GM18517 (cell line): ENCODE data around the gene B3GALNT1.

Source experiments
- ATAC-seq: cut with Tn5 transposase; IDR thresholded peaks from one replicate; pipeline ENCODE4 v1.9.1; 2021; ENCODE audit warnings: mild to moderate bottlenecking, moderate library complexity; ENCODE audit not compliant: unreplicated experiment

The B3GALNT1 gene, protein sequence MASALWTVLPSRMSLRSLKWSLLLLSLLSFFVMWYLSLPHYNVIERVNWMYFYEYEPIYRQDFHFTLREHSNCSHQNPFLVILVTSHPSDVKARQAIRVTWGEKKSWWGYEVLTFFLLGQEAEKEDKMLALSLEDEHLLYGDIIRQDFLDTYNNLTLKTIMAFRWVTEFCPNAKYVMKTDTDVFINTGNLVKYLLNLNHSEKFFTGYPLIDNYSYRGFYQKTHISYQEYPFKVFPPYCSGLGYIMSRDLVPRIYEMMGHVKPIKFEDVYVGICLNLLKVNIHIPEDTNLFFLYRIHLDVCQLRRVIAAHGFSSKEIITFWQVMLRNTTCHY

GRCh38 chr3:161104561-161105551, at the start of gene B3GALNT1:
Gene B3GALNT1 (minus strand): TSS chr3:161105349. CDS start chr3:161086754, 18,595 bp downstream.
- ATAC-seq: peak; percentile 78

- no peak for ATAC-seq
These were observed 48.3 kb upstream of the B3GALNT1 start for GRCh38 chr3:161153480-161153879.

- no peak for ATAC-seq
These were observed 44.9 kb upstream of the B3GALNT1 start for GRCh38 chr3:161150001-161150525.

GRCh38 chr3:161149529-161149928, 44.4 kb upstream of the B3GALNT1 start:
- ATAC-seq: no peak

- no peak for ATAC-seq
These were observed 43.8 kb upstream of the B3GALNT1 start for GRCh38 chr3:161148832-161149475.

GRCh38 chr3:161142486-161142885, 37.3 kb upstream of the B3GALNT1 start:
- no peak for ATAC-seq

GRCh38 chr3:161139686-161140085, 34.5 kb upstream of the B3GALNT1 start:
- ATAC-seq: no peak

DNA sequence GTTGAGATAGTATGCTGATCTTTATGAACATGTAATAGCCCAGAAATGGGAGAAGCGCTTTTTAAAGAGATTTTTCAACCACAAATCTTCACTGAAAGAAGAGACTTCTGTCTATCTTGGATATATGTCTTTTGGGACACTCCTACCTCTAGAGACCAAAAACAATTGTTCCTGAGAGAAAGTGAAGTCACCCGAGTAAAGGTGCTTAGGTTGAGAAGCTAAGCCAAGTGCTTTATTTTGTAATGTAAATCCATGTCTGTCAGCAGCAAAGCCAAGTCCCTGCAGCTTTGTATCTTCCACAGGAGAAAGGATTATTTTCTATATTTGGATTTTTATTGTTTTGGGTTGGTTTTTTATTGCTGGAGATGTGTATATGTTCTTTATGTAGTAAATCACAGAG, 32.1 kb upstream of the B3GALNT1 start:
- no peak for ATAC-seq

DNA sequence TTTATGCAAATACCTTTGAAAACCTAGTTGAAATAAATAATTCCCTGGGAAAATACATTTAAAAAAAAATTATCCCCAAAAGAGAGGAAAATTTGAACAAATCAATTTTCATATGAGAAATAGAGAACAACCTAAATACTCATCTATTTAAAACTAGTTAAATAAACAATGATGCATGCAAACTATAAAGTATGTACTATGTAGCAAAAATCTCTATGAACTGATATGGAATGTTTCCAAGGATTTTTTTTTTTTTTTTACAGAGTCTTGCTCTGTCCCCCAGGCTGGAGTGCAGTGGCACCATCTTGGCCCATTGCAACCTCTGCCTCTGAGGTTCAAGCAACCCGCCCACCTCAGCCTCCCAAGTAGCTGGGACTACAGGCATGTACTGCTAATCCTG, 27.2 kb upstream of the B3GALNT1 start:
- ATAC-seq: no peak

DNA sequence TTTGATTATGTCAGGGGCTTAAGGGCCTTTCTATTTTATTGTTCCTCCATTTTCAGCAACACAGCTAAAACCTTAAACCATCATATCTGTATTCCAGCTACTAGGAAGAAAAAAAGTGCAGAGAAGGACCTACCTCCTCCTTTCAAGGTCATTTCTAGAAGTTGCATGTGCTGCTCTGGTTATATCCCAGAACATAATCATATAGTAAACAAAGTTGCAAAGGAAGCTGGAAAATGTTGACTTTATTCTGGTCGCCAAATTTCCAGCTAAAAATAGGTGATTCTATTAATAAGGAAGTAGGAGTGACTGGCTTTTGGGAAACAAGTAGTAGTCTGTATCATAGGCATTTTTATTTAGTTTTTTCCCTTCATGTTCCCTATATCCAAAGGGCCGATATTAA, 21.3 kb upstream of the B3GALNT1 start:
- ATAC-seq: no peak

DNA sequence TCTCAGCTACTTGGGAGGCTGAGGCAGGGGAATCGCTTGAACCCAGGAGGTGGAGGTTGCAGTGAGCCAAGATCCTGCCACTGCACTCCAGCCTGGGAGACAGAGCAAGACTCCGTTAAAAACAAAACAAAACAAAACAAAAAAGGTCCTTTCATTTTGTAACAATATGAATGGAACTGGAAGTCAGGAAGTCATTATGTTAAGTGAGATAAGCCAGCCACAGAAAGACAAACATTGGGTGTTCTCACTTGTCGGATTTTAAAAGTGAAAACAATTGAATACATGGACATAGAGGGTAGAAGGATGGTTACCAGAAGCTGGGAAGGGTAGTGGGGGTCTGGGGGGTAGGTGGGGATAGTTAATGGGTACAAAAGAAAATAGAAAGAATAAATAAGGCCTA, 12.5 kb upstream of the B3GALNT1 start:
- no peak for ATAC-seq

DNA sequence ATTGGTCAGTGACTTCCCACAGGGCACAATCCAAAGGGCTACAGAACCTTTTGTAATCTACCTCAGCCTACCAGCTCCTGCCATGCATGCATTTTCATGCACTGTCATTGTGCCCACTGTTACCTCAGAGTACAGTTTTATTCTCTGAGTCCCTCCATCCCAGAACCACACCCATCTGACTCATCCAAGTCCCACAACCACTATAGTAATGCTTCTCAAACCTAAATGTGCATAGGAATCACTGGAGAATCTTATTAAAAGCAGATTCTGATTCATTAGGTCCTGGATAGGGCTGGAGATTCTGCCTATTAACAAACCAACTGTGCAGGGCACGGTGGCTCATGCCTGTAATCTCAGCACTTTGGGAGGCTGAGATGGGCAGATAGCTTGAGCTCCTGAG, 3.7 kb upstream of the B3GALNT1 start:
- no peak for ATAC-seq

- no peak for ATAC-seq
These were observed 2.2 kb upstream of the B3GALNT1 start for GRCh38 chr3:161107311-161107710.

DNA sequence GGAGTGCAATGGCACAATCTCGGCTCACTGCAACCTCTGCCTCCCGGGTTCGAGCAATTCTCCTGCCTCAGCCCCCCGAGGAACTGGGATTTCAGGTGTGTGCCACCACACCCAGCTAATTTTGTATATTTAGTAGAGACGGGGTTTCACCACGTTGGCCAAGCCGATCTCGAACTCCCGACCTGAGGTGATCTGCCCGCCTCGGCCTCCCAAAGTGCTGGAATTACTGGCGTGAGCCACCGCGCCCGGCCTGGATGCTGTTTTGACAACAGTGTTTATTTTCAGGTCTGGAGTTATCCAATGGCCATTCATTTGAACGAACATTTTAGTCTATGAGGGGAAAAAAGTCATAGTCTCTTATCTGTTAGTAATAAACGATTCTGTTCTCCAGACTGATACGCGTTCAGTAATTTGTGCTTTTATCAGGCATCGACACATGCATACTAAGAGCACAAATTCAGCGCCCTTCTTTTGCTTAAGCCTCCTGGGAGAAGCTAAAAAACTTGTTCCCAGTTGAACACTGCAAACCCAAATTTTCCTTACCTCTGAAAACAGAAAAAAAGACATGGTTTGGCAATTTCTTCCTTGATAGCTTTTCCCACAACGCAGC, 1.3 kb downstream of the B3GALNT1 start:
- ATAC-seq: no peak

GRCh38 chr3:161101609-161102008, 3.5 kb downstream of the B3GALNT1 start:
- no peak for ATAC-seq

DNA sequence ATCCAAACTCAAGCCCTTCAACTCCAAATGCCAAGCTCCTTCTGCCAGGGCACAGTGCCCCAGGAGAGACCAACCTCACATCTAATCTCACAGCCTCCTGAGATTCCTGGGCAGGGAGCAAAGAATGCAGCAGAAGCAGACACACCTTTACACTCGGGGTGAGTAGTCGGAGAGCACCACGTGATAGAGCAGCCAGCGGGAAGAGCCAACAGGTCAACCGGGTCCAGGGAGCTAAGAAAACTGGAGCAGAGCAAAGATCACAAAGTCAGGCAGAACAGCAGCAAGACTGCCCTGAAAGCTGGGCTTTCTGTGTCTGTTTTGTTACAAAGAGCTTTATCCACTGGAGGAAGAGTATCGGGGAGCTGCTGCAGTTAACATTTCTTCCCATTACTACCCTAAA, 4.2 kb downstream of the B3GALNT1 start:
- no peak for ATAC-seq

DNA sequence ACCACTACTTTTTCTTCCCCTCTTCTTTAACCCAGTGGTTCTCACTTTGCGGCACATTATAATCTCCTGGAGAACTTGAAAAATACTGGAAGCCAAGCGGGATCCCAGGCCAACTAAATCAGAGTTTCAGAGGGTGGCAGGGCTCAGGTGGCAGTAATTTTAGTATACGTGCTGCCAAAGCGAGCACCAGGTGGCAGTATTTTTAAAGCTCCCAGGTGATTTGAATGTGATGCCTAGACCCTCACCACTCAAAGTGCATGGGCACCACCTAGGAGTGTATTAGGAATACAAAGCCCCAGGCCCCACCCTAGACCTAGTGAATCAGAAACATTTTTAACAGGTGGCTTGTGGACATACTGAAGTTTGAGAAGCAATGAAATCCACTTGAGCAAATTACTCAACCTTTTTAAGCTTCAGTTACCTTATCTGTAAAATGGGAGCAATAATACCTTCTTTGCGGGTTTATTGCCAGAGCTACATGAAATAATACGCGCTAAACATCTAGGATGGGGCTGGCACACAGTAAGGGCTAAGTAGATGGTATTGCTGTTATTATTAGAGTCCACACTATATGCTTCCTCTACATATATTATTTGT, 8.3 kb downstream of the B3GALNT1 start:
- no peak for ATAC-seq

DNA sequence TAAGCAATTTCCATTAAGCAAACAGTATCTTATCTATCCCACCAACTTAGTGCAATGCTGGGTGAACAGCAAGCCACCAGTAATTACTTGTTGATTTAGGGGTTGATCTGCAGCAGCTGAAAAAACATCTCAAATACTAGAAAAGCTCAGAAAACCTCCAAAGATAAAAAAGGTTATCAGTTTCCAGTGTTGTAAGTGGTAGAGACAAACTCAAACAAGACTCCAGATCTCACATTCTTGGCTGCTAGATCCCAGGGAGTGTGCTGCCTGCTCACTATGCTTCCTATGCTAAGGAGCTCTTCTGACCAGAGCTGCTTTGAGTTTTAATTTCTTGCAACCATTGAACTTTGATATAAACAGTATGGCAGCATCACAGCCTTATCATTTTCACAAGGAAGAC, 11.3 kb downstream of the B3GALNT1 start:
- no peak for ATAC-seq

GRCh38 chr3:161084277-161084676, 20.9 kb downstream of the B3GALNT1 start:
- no peak for ATAC-seq

DNA sequence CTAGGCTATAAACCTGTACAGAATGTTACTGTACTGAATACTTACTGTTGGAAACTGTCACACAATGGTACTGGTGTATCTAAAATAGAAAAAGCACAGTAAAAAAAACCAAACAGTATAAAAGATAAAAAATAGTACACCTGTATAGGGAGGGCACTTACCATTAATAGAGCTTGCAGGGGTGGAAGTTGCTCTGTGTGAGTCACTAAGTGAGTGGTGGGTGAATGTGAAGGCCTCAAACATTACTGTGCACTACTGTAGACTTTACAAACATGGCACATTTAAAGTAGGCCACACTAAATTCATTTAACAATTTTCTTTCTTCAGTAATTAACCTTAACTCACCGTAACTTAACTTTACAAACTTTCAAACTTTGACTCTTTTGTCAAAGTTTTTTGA, 22.0 kb downstream of the B3GALNT1 start:
- no peak for ATAC-seq
